HepG2 (cell line): ENCODE measurements around the gene ACSL3. TPM values are rescaled to one million over a fixed set of nuclear protein-coding genes. Genes with fewer than 3 reads are reported as not detected.

ENCODE experiments used
- FOXM1 ChIP-seq: sonication (generic); formaldehyde crosslinking; IDR thresholded peaks from 2 replicates; pipeline ENCODE4 v1.5.0; 2020; ENCODE audit warnings: missing genetic modification reagents
- GZF1 ChIP-seq: sonication (generic); formaldehyde crosslinking; IDR thresholded peaks from 2 replicates; pipeline ENCODE4 v1.5.1; 2020; ENCODE audit warnings: mild to moderate bottlenecking, missing genetic modification reagents
- KLF11 ChIP-seq: IDR thresholded peaks from 2 replicates; pipeline ENCODE4 v1.6.1; 2016; ENCODE audit warnings: missing compliant biosample characterization
- PHF21A ChIP-seq: sonication (generic); formaldehyde crosslinking; IDR thresholded peaks from 2 replicates; pipeline ENCODE4 v1.5.0; 2020; ENCODE audit warnings: mild to moderate bottlenecking, missing genetic modification reagents
- PHF5A ChIP-seq: IDR thresholded peaks from one replicate; pipeline ENCODE4 v1.6.1; 2018; ENCODE audit warnings: low read depth, missing genetic modification reagents; ENCODE audit not compliant: unreplicated experiment
- SALL1 ChIP-seq: sonication (generic); formaldehyde crosslinking; IDR thresholded peaks from 2 replicates; pipeline ENCODE4 v1.8.0; 2022; ENCODE audit warnings: mild to moderate bottlenecking, missing genetic modification reagents
- SMAD1 ChIP-seq: sonication (generic); formaldehyde crosslinking; IDR thresholded peaks from 2 replicates; pipeline ENCODE4 v1.4.0; 2020; ENCODE audit warnings: missing genetic modification reagents, low read depth, mild to moderate bottlenecking, borderline replicate concordance
- SOX5 ChIP-seq: IDR thresholded peaks from 2 replicates; pipeline ENCODE4 v1.6.1; 2016; ENCODE audit warnings: borderline replicate concordance
- STAT6 ChIP-seq: sonication (generic); formaldehyde crosslinking; IDR thresholded peaks from 2 replicates; pipeline ENCODE4 v1.4.0; 2020; ENCODE audit warnings: missing genetic modification reagents, mild to moderate bottlenecking, borderline replicate concordance
- THAP11 ChIP-seq: IDR thresholded peaks from 2 replicates; pipeline ENCODE4 v1.6.1; 2016; ENCODE audit warnings: missing biosample characterization, missing genetic modification reagents
- THAP9 ChIP-seq: sonication (generic); formaldehyde crosslinking; IDR thresholded peaks from 2 replicates; pipeline ENCODE4; 2020; ENCODE audit warnings: missing genetic modification reagents, mild to moderate bottlenecking, borderline replicate concordance
- ZFP36 ChIP-seq: fragments of 150-350 bp; IDR thresholded peaks from 2 replicates; pipeline ENCODE4 v1.6.1; 2018; ENCODE audit warnings: borderline replicate concordance, low read length, low read depth; ENCODE audit not compliant: partially characterized antibody
- ZHX1 ChIP-seq: sonication (generic); formaldehyde crosslinking; IDR thresholded peaks from 2 replicates; pipeline ENCODE4 v1.8.1; 2022; ENCODE audit warnings: low read depth, mild to moderate bottlenecking, missing genetic modification reagents
- ZNF350 ChIP-seq: sonication (generic); formaldehyde crosslinking; IDR thresholded peaks from 2 replicates; pipeline ENCODE4 v1.4.0; 2020; ENCODE audit warnings: mild to moderate bottlenecking, low read depth, missing genetic modification reagents, borderline replicate concordance
- ZNF569 ChIP-seq: sonication (generic); formaldehyde crosslinking; IDR thresholded peaks from 2 replicates; pipeline ENCODE4 v1.5.0; 2020; ENCODE audit warnings: mild to moderate bottlenecking, missing genetic modification reagents, moderate library complexity, borderline replicate concordance
- ZNF75D ChIP-seq: sonication (generic); formaldehyde crosslinking; IDR thresholded peaks from 2 replicates; pipeline ENCODE4 v1.8.1; 2023; ENCODE audit warnings: missing genetic modification reagents, mild to moderate bottlenecking, borderline replicate concordance
- ZNF770 ChIP-seq: sonication (generic); formaldehyde crosslinking; IDR thresholded peaks from 2 replicates; pipeline ENCODE4 v1.5.0; 2020; ENCODE audit warnings: mild to moderate bottlenecking, missing genetic modification reagents
- ZNF772 ChIP-seq: sonication (generic); formaldehyde crosslinking; IDR thresholded peaks from 2 replicates; pipeline ENCODE4 v1.5.0; 2020; ENCODE audit warnings: mild to moderate bottlenecking, missing genetic modification reagents
- ZSCAN12 ChIP-seq: sonication (generic); formaldehyde crosslinking; IDR thresholded peaks from 2 replicates; pipeline ENCODE4 v1.9.0; 2021; ENCODE audit warnings: mild to moderate bottlenecking, missing genetic modification reagents
- polyA plus RNA-seq, 8 experiments: library from polyadenylated mRNA; depleted of rRNA in 3 of 8; stranded (reverse) in 7 of 8; unstranded in 1 of 8; fragments of >200 nt; fragmentation: Illumina TruSeq in 4 of 8; extraction: Trizol in 4 of 8; gene quantifications; 2 replicates each; pipeline versions ENCODE4 v1.2.1 to v1.2.3, GENCODE V29; 2011 to 2016; ENCODE audit warnings: low read depth in 4 of 8, missing spikeins in 1 of 8, mixed read lengths in 1 of 8; ENCODE audit not compliant: insufficient read depth in 1 of 8
- total RNA-seq, 5 experiments: library from RNA; depleted of rRNA; stranded (reverse); fragments of >200 nt; fragmentation: Illumina TruSeq; extraction: Trizol; gene quantifications; 2 replicates each; pipeline ENCODE4 v1.2.3, GENCODE V29; 2016; ENCODE audit warnings: low read depth in 1 of 5

The ACSL3 gene
- total and polyA plus RNA-seq, 2 of the 13 experiments (the other 11 are each of a cell fraction or from before 2014, with no cell fraction given), result 305 to 365 TPM

GRCh38 chr2:222907790-222908441 lies 47.1 kb downstream of the ACSL3 start (continued):
- TF ChIP-seq STAT6 (CRISPR knock-in tag), result no peak
- TF ChIP-seq KLF11 (CRISPR knock-in tag), result 0 out of 2 replicates have a peak, but pooled peaks have one; percentile 53
- no peak for TF ChIP-seq ZHX1
- no peak for TF ChIP-seq PHF5A (CRISPR knock-in tag)
- TF ChIP-seq ZSCAN12 (CRISPR knock-in tag), result no peak
- TF ChIP-seq ZNF569, result no peak
- TF ChIP-seq ZFP36, result no peak
- no peak for TF ChIP-seq ZNF350
- TF ChIP-seq SOX5 (CRISPR knock-in tag), result peak; percentile 30; the same call in 1 of the 2 replicates
- no peak for TF ChIP-seq GZF1 (CRISPR knock-in tag)
- TF ChIP-seq ZNF772 (CRISPR knock-in tag), result 0 out of 2 replicates have a peak, but pooled peaks have one; percentile 35
- TF ChIP-seq ZNF770 (CRISPR knock-in tag), result no peak
- 0 out of 2 replicates have a peak, but pooled peaks have one; percentile 50 for TF ChIP-seq PHF21A (CRISPR knock-in tag)
- no peak for TF ChIP-seq ZNF75D
- TF ChIP-seq SMAD1, result no peak
- no peak for TF ChIP-seq FOXM1 (CRISPR knock-in tag)
- peak; percentile 43 for TF ChIP-seq THAP11 (CRISPR knock-in tag)
- no peak for TF ChIP-seq THAP9 (CRISPR knock-in tag)
- peak; percentile 32; the same call in 1 of the 2 replicates for TF ChIP-seq SALL1 (CRISPR knock-in tag)
